ENCODE measurements around the gene IDH2. TPM values are rescaled to one million over a fixed set of nuclear protein-coding genes. Genes with fewer than 3 reads are reported as not detected.
A peak's percentile ranks its signal among the peaks of the same experiment; 100 is the strongest.

IDH2 gene
- total RNA-seq, 1 experiment from 2014 or later = 74.4 TPM

DNA sequence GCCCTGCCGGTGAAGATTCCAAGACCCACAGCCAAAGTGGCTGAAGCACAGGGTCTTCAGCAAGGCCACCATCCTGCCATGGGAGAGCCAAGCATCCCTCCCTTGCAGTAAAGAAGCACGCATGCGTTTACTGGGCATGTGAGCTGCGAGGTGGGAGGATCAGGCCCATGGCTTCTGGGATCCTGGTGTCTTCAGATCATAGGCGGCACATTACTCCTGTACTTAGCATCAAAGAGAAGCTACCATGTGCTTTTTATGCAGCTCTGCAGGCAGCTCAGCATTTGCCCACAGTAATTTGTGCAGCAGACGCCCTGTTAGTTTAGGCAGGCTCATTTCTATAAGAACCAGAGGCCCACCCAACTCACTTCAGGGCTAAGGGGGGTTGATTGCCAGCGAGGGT is 45.7 kb downstream of the IDH2 start:
- Histone ChIP-seq H3K4me3 (ENCODE audit: insufficient read depth, low read depth, low read length) (no peak overlapping the region), H3K36me3 (replicated peaks; ENCODE audit: control insufficient read depth, insufficient read depth, low read length) (no peaks in the 10 kb centered on the region), H3K27me3 (ENCODE audit: control insufficient read depth, insufficient read depth, low read length) (no peaks in the 10 kb centered on the region)
- DNase-seq = no peak

DNA sequence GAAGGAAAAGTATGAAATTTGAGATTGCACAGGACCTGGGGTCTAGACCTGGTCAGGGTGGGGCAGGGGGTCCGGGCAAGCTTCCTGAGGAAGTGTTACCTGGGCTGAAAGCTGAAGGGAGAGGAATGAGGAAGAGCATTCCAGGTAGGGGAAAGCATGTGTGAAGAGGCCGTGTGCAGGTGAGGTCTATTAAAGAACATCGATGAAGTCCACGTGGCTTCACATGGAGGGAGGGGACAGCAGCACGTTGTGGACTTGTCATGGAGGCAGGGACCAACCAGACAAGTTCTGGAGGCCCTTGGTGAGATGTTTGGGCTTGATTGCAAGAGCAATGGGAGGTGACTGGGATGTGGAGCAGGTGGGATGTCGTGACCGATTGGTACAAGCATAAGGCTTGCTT is 47.1 kb downstream of the IDH2 start:
- Histone ChIP-seq H3K4me3 (ENCODE audit: insufficient read depth, low read depth, low read length) (no peak overlapping the region), H3K27me3 (ENCODE audit: control insufficient read depth, insufficient read depth, low read length) (no peaks in the 10 kb centered on the region), H3K36me3 (replicated peaks; ENCODE audit: control insufficient read depth, insufficient read depth, low read length) (no peaks in the 10 kb centered on the region)
- no peak for DNase-seq

DNA sequence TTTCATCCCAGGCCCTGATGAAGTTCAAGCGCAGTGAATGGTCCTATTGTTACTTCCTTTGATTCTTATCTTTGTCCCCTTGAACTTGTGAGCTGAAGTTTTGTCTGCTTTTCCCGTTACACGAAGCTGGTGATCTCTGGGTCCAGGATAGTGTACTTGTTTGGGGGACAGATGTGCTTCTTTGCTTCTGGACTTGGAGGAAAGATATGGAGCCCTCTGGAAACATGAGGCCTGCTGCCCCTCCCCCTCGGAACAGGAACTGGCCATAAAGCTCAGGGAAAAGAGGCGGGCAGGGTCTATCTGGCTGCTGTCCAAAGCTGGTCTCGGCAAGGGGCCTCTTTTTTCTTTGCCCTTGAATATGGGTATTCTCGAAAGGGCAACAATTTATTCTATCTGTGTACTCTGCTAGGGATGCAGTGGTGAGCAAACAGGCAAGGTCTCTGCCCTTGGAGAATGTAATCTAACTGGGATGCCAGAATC is 47.6 kb downstream of the IDH2 start:
- Histone ChIP-seq H3K4me3 (ENCODE audit: insufficient read depth, low read depth, low read length) (no peak overlapping the region), H3K36me3 (replicated peaks; ENCODE audit: control insufficient read depth, insufficient read depth, low read length) (no peaks in the 10 kb centered on the region), H3K27me3 (ENCODE audit: control insufficient read depth, insufficient read depth, low read length) (no peaks in the 10 kb centered on the region)
- no peak for DNase-seq

DNA sequence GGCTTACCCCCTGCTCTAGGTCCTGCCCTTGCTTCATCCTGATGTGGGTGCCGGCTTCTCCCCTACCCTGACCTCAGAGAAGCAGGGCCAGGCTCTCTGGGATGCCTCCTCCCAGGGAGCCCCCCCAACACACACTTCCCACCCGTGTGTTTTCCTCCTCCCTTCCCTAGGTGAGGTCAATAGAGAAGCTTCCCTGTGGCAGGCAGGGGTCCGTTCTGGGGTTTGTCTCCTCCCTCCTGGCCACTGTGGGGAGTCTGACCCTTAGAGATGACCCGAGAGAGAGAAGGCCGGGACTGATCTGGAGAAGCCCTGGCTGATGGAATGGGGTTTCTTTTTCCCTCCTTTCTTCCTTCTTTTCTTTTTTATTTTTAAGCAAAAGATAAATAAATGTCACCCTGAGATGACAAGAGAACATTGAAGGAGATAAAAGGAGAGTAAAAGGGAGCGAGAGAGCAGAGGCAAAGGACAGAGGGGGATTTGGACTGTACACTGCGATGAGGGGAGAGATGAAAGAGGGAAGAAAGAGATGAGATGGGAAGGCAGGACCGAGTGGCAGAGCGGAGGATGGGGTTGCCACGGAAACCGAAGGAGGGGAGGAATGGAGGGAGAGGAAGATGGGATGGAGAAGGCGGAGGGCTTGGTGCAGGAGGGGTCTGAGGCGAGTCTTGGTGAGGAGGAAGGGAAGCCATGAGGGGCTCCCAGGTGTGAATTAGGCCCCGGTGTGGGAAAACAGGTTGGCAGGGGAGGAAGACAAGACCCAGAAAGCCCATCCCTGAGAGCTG is 48.4 kb downstream of the IDH2 start:
- H3K27me3 ChIP-seq (ENCODE audit: control insufficient read depth, insufficient read depth, low read length) = no peaks in the 10 kb centered on the region
- no peak for DNase-seq
- no peak overlapping the region for H3K4me3 ChIP-seq (ENCODE audit: insufficient read depth, low read depth, low read length)
- H3K36me3 ChIP-seq (replicated peaks; ENCODE audit: control insufficient read depth, insufficient read depth, low read length) = no peaks in the 10 kb centered on the region

DNA sequence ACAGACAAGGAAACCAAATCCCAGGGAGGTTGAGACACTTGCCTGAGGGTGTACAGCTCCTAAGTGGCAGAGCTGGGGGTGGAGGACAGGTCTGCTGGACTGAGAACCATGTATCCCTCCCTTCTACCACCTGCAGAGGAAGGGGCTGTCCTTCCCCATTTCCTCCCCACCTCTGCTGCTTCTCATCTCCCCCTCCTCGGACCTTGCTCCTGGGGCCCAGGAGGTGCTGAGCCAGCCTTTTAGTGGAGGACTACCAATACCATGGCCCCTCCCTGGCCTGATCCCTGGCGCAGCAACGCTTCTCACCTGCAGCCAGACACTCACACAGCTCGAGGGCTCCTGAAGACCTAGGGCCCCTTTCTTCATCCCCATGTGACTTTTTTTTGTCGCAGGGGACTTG is 50.4 kb downstream of the IDH2 start:
- DNase-seq = no peak
- no peaks in the 10 kb centered on the region for H3K27me3 ChIP-seq (ENCODE audit: control insufficient read depth, insufficient read depth, low read length)
- no peak overlapping the region for H3K4me3 ChIP-seq (ENCODE audit: insufficient read depth, low read depth, low read length)
- H3K36me3 ChIP-seq (replicated peaks; ENCODE audit: control insufficient read depth, insufficient read depth, low read length) = no peaks in the 10 kb centered on the region

DNA sequence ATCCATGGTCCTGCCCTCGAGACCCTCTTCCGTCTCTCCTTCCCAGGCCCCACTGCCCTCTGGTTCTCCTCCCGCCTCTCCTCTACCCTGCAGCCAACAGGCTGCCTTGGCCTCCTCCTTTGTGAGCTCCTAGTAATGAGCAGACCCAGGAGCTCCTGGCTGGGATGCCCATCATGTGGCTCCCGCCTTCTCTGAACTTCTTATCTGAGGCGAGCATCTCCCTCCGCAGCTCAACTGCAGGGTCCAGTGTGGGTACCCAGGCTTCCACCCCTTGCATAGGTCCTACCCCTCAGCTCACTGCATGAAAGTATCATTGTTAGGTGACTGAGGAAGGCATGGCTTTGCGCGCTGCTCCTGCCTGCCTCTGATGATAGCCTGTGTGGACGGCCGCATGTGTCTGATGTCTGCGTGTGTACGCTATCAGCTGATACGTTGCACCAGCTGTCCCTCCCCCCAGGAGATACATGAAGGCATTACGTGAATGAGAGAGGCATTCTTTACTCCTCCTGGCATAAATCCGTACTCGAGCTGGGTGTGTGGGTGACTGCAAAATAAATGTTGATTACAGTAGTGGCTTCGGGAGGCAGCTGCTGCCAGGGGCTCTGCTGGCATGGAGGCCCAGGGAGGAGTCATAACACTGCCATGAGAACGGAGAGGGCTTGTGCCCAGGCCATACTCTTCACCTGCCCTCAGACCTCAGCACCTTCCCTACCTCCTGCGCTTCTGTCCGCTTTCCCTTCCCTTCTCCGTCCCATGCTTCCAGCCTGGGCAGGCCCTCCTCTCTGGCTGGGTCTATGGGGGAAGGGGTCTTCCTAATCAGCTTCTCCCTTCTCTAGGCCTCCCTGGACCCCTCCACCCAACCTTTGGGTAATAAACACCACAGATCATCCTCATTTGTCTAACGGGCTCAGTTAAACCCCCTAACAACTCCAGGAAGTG is 52.3 kb downstream of the IDH2 start:
- H3K4me3 ChIP-seq (ENCODE audit: insufficient read depth, low read depth, low read length) = no peak overlapping the region
- peak; percentile 27 for DNase-seq
- no peaks in the 10 kb centered on the region for H3K27me3 ChIP-seq (ENCODE audit: control insufficient read depth, insufficient read depth, low read length)
- H3K36me3 ChIP-seq (replicated peaks; ENCODE audit: control insufficient read depth, insufficient read depth, low read length) = no peaks in the 10 kb centered on the region

DNA sequence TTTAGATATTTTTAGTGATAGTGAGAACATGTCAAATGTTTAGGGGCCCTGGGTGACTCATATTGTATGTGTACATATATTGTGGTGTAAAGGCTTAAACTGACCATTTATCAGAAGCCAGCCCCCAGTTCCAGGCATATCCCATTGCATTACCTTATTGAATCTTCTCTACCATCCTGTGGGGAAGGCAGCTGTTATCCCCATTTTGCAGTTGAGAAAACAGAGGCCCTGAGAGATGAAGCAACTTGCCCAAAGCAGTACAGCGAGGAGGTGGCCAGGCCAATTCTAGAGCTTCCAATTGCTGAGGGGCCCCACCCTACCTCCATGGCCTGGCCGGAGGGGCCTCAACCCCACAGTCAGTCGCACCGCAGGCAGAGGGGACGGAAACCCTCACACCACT is 53.2 kb downstream of the IDH2 start:
- no peak for DNase-seq

DNA sequence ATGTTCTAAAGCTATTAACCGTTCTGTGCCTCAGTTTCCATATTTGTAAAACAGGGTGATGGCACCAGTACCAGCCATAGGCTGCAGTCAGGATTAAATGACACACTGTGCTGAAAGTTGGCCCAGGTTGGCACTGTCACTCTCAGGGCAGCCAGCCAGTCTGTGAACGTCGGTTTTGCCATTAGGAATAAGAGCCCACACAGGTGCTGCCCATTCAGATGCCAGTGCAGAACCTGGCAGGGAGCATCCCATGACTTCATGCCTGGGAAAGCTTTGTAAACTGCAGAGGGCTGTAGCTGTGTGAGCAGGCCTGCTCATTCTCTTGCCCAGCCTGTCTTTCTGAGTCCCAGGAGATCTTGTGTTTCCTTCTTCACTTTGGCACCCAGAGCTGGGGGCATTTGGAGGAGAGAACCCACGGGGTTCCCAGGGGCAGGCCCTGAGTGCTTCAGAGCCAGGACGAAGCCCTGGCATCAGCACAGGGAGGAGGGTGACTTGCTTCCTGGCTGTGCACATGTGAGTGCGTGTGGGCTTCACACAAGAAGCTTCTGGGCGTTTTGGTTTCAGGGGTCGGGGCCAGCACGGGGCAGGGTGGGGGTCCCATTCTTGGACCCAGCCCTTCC is 54.2 kb downstream of the IDH2 start:
- peak; percentile 27 for DNase-seq
- H3K36me3 ChIP-seq (replicated peaks; ENCODE audit: control insufficient read depth, insufficient read depth, low read length) = no peaks in the 10 kb centered on the region
- no peak overlapping the region for H3K4me3 ChIP-seq (ENCODE audit: insufficient read depth, low read depth, low read length)
- H3K27me3 ChIP-seq (ENCODE audit: control insufficient read depth, insufficient read depth, low read length) = no peaks in the 10 kb centered on the region

More for the DNA sequence above, 53.2 kb downstream of the IDH2 start:
- Histone ChIP-seq H3K4me3 (ENCODE audit: insufficient read depth, low read depth, low read length) (no peak overlapping the region), H3K27me3 (ENCODE audit: control insufficient read depth, insufficient read depth, low read length) (no peaks in the 10 kb centered on the region), H3K36me3 (replicated peaks; ENCODE audit: control insufficient read depth, insufficient read depth, low read length) (no peaks in the 10 kb centered on the region)

DNA sequence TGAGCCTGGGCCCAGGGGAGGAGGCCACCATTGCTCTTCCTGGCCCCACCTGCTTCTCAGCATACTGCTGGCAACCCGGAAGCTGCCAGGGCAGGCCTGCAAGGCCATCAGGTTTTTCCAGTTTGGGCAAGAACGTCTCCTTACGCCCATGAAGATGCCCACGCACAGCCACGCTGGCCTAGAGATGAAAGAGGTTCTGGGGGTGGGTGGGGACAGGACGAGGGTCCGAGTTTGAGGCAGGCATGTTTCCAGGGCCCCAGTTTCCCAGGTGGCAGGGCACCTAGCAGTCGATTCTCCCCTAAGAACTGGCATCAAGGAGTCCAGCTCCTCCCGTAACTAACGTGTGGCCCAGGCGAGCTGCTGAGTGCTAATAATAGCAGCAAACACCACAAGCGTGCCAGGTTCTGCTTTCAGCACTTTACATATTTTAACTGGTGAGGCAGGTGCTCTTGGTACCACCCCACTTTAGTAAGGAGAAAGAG is 55.3 kb downstream of the IDH2 start:
- peak; percentile 33 for DNase-seq
- H3K4me3 ChIP-seq (ENCODE audit: insufficient read depth, low read depth, low read length) = no peak overlapping the region
- no peaks in the 10 kb centered on the region for H3K36me3 ChIP-seq (replicated peaks; ENCODE audit: control insufficient read depth, insufficient read depth, low read length)
- no peaks in the 10 kb centered on the region for H3K27me3 ChIP-seq (ENCODE audit: control insufficient read depth, insufficient read depth, low read length)

DNA sequence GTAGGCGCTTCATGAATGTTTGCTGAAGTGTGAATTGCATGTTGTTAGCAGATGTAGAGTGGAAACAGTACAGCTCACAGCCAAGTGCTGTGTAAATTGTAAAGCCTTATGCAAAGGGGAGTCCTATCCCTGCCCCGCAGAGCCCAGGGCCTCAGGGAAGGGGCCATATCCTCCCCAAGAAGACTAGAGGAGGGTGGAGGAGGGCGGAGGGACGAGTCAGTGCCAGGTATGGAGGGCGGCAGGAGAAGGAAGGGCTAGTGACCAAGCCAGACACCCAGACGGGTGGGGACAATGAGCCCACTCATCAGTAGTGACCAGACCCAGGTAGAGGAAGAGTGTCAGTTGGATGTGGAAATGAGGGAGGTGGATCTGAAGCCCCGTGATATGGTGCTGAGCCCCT is 56.0 kb downstream of the IDH2 start:
- Histone ChIP-seq H3K36me3 (replicated peaks; ENCODE audit: control insufficient read depth, insufficient read depth, low read length) (no peaks in the 10 kb centered on the region), H3K4me3 (ENCODE audit: insufficient read depth, low read depth, low read length) (no peak overlapping the region), H3K27me3 (ENCODE audit: control insufficient read depth, insufficient read depth, low read length) (no peaks in the 10 kb centered on the region)
- DNase-seq = no peak

DNA sequence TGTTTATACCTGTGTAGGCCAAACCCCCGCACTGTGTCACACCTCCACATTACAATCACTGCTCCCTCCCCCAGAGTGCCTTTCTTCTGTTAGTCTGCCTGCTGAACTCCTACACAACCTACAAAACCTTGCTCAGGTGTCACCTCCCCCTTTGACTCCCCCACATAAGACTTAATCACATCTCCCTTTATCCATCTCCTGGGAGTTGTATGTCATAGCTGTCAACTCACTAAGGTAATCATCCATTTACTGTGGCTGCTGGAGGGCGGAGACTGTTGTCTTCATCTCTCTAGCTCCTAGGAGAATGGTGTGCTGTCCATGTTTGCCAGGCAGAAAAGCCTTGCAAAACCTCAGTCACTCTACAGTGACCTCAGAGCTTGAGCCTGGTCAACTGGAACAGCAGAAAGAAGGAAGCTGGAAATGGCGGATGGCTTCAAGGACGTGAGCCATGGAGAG is 57.3 kb downstream of the IDH2 start:
- no peaks in the 10 kb centered on the region for H3K36me3 ChIP-seq (replicated peaks; ENCODE audit: control insufficient read depth, insufficient read depth, low read length)
- no peak overlapping the region for H3K4me3 ChIP-seq (ENCODE audit: insufficient read depth, low read depth, low read length)
- no peak for DNase-seq
- no peaks in the 10 kb centered on the region for H3K27me3 ChIP-seq (ENCODE audit: control insufficient read depth, insufficient read depth, low read length)

DNA sequence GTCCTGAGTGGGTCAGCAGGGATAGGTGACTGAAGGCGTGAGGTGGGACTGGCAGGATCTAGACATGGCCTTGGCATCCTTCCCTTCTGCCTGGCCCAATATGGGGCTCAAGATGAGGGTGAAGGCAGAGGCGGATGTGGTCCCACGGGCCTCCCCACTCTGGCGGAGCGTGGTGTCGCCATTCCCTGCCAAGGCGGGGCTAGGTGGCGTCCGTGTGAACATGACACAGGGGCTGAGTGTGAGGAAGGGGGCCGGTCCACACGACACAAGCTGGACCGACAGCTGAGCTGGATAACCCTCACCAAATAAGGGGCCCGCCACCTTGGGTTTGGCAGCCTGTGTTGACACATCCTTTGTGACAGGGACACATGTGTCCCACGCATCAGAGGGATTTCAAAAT is 58.1 kb downstream of the IDH2 start:
- DNase-seq = no peak
- no peak overlapping the region for H3K4me3 ChIP-seq (ENCODE audit: insufficient read depth, low read depth, low read length)
- H3K27me3 ChIP-seq (ENCODE audit: control insufficient read depth, insufficient read depth, low read length) = no peaks in the 10 kb centered on the region
- H3K36me3 ChIP-seq (replicated peaks; ENCODE audit: control insufficient read depth, insufficient read depth, low read length) = no peaks in the 10 kb centered on the region

DNA sequence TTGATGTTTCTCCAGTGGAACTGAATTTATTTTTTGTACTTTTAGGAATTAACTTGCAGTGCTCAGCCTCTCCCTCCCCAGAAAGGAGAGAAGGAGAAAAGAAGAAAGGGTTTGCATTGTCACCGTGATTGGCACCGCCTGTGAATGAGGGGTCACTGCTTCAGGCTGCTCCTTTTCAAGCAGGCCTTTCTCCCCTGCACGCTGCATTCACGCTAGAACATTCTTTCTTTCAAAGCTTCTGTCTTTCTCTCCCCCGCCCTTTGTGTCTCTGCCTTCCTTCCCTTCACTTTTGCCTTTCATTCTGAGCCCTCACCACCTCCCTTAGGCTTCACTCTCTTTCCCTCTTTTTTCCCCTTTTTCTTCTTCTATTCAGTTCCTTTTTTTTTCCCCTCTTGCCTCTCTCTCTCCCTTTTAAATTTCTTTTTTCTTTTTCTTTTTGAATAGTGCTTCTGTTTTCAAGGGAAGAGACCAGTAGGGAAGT is 58.7 kb downstream of the IDH2 start:
- Histone ChIP-seq H3K36me3 (replicated peaks; ENCODE audit: control insufficient read depth, insufficient read depth, low read length) (no peaks in the 10 kb centered on the region), H3K27me3 (ENCODE audit: control insufficient read depth, insufficient read depth, low read length) (no peaks in the 10 kb centered on the region), H3K4me3 (ENCODE audit: insufficient read depth, low read depth, low read length) (no peak overlapping the region)
- no peak for DNase-seq

DNA sequence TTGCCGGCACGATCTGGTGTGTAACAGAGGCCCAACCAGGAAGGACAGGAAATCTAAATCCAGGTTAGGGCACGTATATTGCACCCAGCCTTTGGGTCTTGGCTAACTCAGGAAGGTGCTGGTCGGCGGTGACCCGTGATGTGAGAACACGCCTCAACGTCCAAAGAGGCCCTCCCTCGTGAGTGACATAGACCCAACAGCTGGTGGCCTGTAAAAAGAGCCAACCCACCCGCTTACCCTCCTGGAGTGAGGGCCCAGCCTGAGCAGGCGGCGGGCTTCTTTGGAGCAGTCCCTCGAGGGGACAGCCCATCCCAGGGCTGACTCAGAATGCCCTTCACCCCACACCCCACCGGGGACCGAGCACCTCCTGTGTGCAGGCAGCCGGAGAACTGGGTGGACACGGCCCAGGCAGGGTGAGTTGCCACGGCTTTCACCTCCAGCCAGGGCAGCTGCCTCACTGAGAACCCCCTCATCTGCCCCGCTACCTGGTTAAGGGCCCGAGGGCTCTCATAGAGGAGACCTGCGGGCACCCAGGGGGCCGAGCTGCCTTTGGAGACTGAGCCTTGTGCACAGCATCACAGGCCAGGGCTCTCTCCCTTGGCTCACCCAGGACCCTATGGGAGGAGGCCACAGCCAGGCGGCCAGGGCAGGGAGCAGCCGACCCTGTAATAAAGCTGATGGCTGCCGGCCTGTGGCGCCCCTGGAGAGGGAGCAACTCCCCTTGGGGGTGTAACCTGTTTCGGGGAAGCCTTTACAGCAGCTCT is 59.3 kb downstream of the IDH2 start:
- DNase-seq = no peak
- H3K4me3 ChIP-seq (ENCODE audit: insufficient read depth, low read depth, low read length) = no peak overlapping the region
- H3K27me3 ChIP-seq (ENCODE audit: control insufficient read depth, insufficient read depth, low read length) = no peaks in the 10 kb centered on the region
- H3K36me3 ChIP-seq (replicated peaks; ENCODE audit: control insufficient read depth, insufficient read depth, low read length) = no peaks in the 10 kb centered on the region

Measured in H7 (cell line).